Measurements from ENCODE around the gene IQCK.
"Not testable (repeated sequence)": the region's sequence is repeated elsewhere in the genome, so short reads cannot be mapped to it uniquely, and the experiment has no call there.

The IQCK gene, protein sequence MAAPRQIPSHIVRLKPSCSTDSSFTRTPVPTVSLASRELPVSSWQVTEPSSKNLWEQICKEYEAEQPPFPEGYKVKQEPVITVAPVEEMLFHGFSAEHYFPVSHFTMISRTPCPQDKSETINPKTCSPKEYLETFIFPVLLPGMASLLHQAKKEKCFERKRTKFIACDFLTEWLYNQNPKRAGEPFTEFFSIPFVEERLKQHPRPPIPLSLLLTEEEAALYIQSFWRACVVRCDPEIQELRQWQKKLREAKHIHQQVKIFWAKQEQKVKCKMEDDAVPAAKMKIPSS

DNA sequence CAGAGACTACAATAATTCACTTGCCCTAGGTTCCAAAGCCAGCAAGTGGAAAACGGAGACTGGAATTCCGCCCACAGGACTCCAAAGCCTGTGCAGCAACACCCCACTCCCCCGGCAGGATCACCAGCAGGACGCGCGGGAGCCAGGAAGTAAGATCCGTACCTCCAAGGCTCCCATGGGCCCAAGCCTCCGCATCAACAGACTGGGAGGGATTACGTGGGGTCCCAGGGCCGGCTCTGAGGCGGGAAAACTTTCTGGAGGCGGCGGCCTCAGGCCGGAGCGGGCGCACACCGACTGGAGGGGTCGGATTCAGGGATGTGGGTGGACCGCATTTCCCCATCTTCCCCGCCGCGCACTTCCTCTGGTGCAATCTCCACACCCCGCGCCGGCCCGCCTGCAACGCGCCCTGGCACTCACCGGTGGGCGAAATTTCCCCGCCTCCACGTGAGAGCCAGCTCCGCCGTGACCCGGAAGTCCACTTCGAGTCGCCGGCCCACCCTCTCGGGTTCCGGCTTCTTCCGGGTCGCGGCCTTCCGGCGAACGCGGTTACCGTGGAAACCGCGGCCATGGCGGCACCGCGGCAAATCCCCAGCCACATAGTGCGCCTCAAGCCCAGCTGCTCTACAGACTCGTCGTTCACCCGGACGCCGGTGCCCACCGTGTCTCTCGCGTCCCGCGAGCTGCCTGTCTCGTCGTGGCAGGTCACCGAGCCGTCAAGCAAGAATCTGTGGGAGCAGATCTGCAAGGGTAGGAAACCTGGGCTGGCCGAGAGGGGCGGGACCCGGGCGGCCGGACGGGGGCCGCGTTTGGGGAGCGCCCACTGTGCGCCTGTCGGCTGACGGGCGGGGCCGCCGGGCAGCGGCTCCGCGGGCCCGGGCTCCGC lies at the start of gene IQCK, which contains the start of gene KNOP1:
TSS of gene IQCK (plus strand) at position 531 of the 883 bp plus-strand sequence. CDS start at position 567, 36 bp downstream.
TSS of gene KNOP1 (minus strand) at position 487 of the 883 bp plus-strand sequence. CDS start 3,192 bp downstream, outside the sequence.
- DNase-seq (ENCODE audit: low spot score in 2 of 2), result peak; percentile 88 to 93
- Histone ChIP-seq H3K4me1 (peaks cover 12% of the 10 kb centered on the region), H3K36me3 (replicated peaks) (peaks cover 26% of the 10 kb centered on the region), H3K9me3 (no peaks in the 10 kb centered on the region), H3K27me3 (ENCODE audit: low read depth) (no peaks in the 10 kb centered on the region), H3K4me3 (peak within 1 kb of the TSS; percentile 84)
- in situ Hi-C loops (cut with MboI; ENCODE audit: low sequenced_read_pairs), result loop anchor here (5.0 kb wide), 1 partner anchor 169 kb away; no protein-coding TSS in a partner anchor

DNA sequence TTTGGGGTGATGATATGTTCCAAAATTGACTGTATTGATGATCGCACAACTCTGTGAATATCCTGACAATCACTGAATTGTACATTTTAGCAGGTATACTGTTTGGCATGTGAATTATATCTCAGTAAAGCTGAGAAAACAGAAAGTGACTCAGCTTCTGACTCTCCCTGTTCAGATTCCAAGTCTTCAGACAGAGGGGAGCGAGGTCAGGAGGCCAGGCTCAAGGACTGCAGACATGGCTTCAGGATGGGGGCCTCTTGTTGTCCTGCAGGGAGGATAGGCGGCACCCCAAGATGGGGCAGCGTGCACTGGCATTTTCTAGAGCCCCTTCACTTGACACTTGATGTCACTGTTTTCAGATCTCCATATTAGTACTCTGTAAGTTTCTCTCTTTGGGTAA lies 45.7 kb upstream of the IQCK start:
- H3K27me3 ChIP-seq (ENCODE audit: low read depth), result no peaks in the 10 kb centered on the region
- H3K9me3 ChIP-seq, result no peaks in the 10 kb centered on the region
- no peak for DNase-seq (ENCODE audit: low spot score in 2 of 2)
- no peak overlapping the region for H3K4me3 ChIP-seq
- in situ Hi-C loops (cut with MboI; ENCODE audit: low sequenced_read_pairs), result no loop called here
- H3K36me3 ChIP-seq (replicated peaks), result no peaks in the 10 kb centered on the region
- no peaks in the 10 kb centered on the region for H3K4me1 ChIP-seq

DNA sequence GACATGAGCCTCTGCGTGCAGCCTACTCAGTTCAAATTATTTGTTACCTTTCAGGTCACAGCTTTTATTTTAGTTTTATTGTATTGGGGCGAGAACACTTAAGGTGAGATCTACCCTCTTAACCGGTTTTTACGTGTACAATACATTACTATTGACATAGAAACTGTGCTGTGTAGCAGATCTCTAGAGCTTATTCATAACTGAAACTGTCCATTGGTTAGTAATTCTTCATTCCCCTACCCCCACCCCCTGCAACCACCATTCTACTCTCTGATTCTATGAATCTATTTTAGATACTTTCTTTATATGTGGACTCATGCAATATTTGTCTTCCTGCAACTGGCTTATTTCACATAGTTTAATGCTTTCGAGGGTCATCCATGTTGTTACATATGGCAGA lies 43.6 kb upstream of the IQCK start:
- Histone ChIP-seq H3K27me3 (ENCODE audit: low read depth) (no peaks in the 10 kb centered on the region), H3K4me1 (no peaks in the 10 kb centered on the region), H3K4me3 (no peak overlapping the region), H3K36me3 (replicated peaks) (no peaks in the 10 kb centered on the region), H3K9me3 (no peaks in the 10 kb centered on the region)
- no peak for DNase-seq (ENCODE audit: low spot score in 2 of 2)
- in situ Hi-C loops (cut with MboI; ENCODE audit: low sequenced_read_pairs), result no loop called here

DNA sequence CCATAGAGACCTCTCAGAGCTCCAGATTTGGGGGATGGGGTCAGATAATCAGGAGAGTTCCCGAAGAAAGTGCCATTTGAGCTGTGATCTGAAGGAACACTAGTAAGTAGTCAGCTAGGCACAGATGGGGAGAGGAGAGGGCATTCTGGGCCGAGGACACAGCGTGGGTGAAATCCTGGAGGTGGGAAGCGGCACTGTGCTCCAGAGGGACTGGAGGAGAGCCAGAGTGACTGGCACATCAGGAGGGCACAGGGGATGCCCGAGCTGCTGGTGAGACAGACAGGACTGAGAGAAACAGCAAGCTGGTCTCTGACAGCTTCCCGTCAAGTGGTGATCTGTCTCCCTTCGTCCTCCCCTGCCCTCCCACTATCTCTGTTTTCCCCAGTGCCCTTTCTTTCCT lies 40.7 kb upstream of the IQCK start:
- no peak for DNase-seq (ENCODE audit: low spot score in 2 of 2)
- no peaks in the 10 kb centered on the region for H3K27me3 ChIP-seq (ENCODE audit: low read depth)
- H3K4me3 ChIP-seq, result no peak overlapping the region
- no peaks in the 10 kb centered on the region for H3K9me3 ChIP-seq
- no peaks in the 10 kb centered on the region for H3K36me3 ChIP-seq (replicated peaks)
- no peaks in the 10 kb centered on the region for H3K4me1 ChIP-seq
- in situ Hi-C loops (cut with MboI; ENCODE audit: low sequenced_read_pairs), result no loop called here

DNA sequence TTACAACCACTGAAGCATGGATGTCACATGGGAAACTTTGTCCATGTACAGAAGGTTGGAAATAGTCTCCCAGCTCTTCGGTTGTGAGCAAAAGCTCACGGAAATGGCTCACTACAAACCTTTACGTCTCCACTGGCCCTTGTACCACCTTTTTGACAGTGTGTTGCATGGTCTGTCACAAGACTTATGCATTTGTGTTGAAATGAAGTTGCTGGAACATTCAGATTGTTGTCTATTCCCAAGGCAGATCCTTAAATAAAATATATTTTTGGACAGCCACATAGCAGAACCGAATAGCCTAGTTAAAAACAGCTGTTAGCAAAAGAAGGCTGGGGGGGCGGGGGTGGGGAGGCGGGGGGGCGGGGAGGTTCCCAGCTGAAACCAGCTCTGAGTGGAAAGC lies 39.3 kb upstream of the IQCK start:
- no peak for DNase-seq (ENCODE audit: low spot score in 2 of 2)
- Histone ChIP-seq H3K36me3 (replicated peaks) (peaks cover 7% of the 10 kb centered on the region), H3K9me3 (no peaks in the 10 kb centered on the region), H3K4me1 (no peaks in the 10 kb centered on the region), H3K27me3 (ENCODE audit: low read depth) (no peaks in the 10 kb centered on the region), H3K4me3 (no peak overlapping the region)
- in situ Hi-C loops (cut with MboI; ENCODE audit: low sequenced_read_pairs), result no loop called here

DNA sequence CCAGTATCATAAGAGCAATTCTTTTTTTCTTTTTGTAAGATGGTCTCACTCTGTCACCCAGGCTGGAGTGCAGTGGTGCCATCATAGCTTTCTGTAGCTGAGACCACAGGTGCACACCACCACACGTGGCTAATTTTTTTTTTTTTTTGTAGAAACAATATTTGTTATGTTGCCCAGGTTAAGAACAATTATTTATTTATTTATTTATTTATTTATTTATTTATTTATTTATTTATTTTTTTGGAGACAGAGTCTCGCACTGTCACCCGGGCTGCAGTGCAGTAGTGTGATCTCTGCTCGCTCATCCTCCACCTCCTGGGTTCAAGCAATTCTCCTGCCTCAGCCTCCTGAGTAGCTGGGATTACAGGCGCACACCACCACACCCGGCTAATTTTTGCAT lies 38.8 kb upstream of the IQCK start:
- H3K4me1 ChIP-seq; H3K4me3 ChIP-seq; H3K36me3 ChIP-seq (replicated peaks); H3K27me3 ChIP-seq (ENCODE audit: low read depth); DNase-seq (ENCODE audit: low spot score in 2 of 2); H3K9me3 ChIP-seq; in situ Hi-C loops (cut with MboI; ENCODE audit: low sequenced_read_pairs): not testable (repeated sequence)

DNA sequence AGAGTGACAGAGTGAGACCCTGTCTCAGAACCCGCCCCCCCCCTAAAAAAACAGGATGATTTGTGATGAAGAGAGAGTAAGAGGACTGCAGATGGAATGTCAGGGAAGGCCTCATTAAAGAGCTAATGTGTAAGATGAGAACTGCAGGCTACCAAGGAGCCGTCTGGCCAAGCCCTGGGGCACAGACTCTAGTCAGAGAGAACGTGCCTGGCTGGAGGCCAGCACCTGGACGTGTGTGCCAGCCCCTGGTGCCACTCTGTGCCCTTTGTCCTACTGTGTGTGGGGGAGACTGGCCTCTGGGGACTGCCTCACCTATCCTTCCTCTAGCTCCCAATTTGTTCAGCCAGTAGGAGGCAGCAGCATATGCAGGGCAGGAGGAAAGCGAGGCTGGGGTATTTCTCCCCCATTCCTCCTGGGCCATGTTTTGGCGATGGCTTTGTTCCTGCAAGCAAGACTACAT lies 37.2 kb upstream of the IQCK start:
- in situ Hi-C loops (cut with MboI; ENCODE audit: low sequenced_read_pairs), result no loop called here
- Histone ChIP-seq H3K4me1 (no peaks in the 10 kb centered on the region), H3K36me3 (replicated peaks) (peaks cover 13% of the 10 kb centered on the region), H3K9me3 (no peaks in the 10 kb centered on the region), H3K4me3 (no peak overlapping the region), H3K27me3 (ENCODE audit: low read depth) (no peaks in the 10 kb centered on the region)
- DNase-seq (ENCODE audit: low spot score in 2 of 2), result no peak

DNA sequence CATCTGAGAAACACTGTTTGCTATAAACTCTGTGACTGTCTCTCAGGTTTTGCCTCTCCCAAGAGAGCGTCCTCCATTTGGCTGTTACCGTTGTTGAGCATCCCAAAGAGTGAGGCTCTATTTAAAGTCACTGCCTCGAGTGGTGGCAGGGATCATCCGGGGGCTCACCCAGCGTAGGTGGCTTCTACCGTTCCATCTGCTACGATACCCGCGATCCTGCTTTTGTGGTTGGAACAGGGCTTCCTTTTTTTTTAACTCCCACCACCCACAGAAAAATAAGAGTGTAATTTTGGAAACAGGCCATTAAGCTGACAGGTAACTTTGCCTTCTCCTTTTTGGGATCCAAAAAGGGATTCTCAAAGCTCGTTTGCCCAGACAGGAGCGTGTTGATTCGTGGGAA lies 36.4 kb upstream of the IQCK start:
- DNase-seq (ENCODE audit: low spot score in 2 of 2), result no peak

DNA sequence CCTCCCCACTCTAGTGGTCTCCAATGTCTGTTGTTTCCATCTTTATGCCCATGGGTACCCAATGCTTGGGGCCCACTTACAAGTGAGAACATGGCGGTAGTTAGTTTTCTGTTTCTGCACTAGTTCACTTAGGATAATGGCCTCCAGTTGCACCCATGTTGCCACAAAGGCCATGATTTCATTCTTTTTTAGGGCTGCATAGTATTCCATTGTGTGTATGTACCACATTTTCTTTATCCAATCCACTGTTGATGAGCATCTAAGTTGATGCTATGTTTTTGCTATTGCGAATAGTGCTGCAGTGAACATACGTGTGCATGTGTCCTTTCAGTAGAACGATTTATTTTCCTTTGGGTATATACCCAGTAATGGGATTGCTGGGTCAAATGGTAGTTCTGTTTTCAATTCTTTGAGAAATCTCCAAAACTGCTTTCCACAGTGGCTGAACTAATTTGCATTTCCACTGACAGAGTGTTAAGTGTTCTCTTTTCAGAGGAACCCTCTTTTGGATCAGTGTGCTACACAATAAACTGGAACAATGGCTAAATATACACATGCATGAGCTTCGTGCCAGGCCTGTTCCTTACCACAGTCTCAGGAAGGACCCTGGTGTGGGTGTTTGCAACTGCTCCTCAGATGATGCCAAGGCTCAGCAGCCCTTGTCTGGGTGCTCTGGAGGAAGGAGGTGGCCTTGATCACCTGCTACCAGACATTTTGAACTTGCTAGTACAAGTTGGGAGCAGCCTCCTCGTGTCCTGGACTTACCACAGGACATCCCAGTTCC lies 34.4 kb upstream of the IQCK start:
- in situ Hi-C loops (cut with MboI; ENCODE audit: low sequenced_read_pairs), result no loop called here
- H3K36me3 ChIP-seq (replicated peaks), result peaks cover 13% of the 10 kb centered on the region
- H3K27me3 ChIP-seq (ENCODE audit: low read depth), result no peaks in the 10 kb centered on the region
- no peaks in the 10 kb centered on the region for H3K9me3 ChIP-seq
- no peaks in the 10 kb centered on the region for H3K4me1 ChIP-seq
- no peak for DNase-seq (ENCODE audit: low spot score in 2 of 2)
- H3K4me3 ChIP-seq, result no peak overlapping the region

More for the DNA sequence above, 36.4 kb upstream of the IQCK start:
- H3K4me1 ChIP-seq, result no peaks in the 10 kb centered on the region
- no peak overlapping the region for H3K4me3 ChIP-seq
- H3K36me3 ChIP-seq (replicated peaks), result peaks cover 13% of the 10 kb centered on the region
- in situ Hi-C loops (cut with MboI; ENCODE audit: low sequenced_read_pairs), result no loop called here
- H3K27me3 ChIP-seq (ENCODE audit: low read depth), result no peaks in the 10 kb centered on the region
- H3K9me3 ChIP-seq, result no peaks in the 10 kb centered on the region

DNA sequence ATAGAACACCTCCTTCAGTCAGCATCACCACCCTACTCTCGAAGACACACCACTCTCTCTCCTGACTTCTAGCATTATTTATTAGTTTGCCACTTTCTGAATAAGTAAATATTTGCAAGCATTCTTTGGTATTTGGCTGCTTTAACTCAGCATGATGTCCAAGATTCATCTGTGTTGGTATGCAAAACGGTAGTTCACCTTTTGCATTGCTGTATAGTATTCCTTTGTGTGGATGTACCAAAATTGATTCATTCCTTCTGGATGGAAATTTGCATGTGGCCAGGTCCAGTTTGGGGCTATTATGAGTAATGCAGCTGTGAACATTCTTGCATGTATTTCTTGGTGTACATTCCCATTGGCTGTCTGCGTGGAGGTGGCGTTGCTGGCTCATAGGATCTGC lies 32.9 kb upstream of the IQCK start:
- no peak for DNase-seq (ENCODE audit: low spot score in 2 of 2)
- in situ Hi-C loops (cut with MboI; ENCODE audit: low sequenced_read_pairs), result no loop called here
- Histone ChIP-seq H3K4me1 (no peaks in the 10 kb centered on the region), H3K36me3 (replicated peaks) (peaks cover 13% of the 10 kb centered on the region), H3K9me3 (no peaks in the 10 kb centered on the region), H3K4me3 (no peak overlapping the region), H3K27me3 (ENCODE audit: low read depth) (no peaks in the 10 kb centered on the region)

DNA sequence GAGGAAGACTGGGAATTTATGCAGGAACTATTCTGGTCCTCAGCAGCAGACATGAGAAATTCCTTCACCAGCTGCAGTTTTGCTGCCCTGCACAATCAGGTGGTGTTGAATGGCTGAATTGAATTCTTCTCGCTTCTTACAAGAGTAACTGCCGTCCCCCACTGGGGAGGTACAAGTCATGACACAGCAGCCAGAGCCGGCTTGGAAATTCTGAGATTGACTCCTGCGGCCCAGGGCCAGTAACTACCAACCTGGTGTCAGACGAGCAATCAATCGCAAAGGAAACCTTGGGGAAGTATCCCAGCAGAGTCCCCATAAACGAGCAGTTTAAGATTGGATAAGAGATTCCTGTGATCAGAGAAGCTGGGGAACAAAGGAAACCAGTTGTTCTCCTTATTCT lies 30.8 kb upstream of the IQCK start:
- H3K4me3 ChIP-seq, result no peak overlapping the region
- H3K36me3 ChIP-seq (replicated peaks), result peaks cover 17% of the 10 kb centered on the region
- no peak for DNase-seq (ENCODE audit: low spot score in 2 of 2)
- H3K27me3 ChIP-seq (ENCODE audit: low read depth), result no peaks in the 10 kb centered on the region
- no peaks in the 10 kb centered on the region for H3K9me3 ChIP-seq
- H3K4me1 ChIP-seq, result no peaks in the 10 kb centered on the region
- in situ Hi-C loops (cut with MboI; ENCODE audit: low sequenced_read_pairs), result no loop called here

DNA sequence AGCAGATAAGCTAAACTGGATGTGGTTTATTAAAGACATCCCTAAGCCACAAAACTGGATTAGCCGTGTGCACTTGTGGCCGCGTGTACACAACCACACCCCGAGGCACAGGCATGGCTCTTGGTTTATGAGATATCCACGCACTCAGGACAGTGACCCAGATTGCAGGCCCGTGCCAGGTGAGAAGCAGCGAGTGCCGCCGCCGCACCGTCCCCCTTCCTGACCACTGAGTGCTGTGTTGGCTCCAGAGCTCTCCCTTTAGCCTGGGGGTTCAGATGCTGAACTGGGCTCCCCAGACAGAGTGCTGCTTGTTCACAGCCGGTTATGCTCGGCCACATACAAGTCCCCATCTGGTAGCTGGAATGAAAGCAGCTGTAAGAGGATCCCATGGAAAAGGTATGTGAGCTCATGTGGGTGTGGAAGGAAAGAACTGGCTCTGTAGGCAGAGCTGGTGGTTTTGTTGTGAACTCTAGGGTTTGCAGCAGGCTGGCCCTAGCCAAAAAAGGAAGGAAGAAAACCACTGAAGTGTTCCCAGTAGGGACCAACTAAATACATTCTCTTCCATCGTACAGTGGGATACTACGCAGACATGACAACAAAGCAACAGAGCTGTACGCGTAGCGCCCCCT lies 29.6 kb upstream of the IQCK start:
- Histone ChIP-seq H3K36me3 (replicated peaks) (peaks cover 18% of the 10 kb centered on the region), H3K27me3 (ENCODE audit: low read depth) (no peaks in the 10 kb centered on the region), H3K4me1 (no peaks in the 10 kb centered on the region), H3K4me3 (no peak overlapping the region), H3K9me3 (no peaks in the 10 kb centered on the region)
- in situ Hi-C loops (cut with MboI; ENCODE audit: low sequenced_read_pairs), result no loop called here
- no peak for DNase-seq (ENCODE audit: low spot score in 2 of 2)

DNA sequence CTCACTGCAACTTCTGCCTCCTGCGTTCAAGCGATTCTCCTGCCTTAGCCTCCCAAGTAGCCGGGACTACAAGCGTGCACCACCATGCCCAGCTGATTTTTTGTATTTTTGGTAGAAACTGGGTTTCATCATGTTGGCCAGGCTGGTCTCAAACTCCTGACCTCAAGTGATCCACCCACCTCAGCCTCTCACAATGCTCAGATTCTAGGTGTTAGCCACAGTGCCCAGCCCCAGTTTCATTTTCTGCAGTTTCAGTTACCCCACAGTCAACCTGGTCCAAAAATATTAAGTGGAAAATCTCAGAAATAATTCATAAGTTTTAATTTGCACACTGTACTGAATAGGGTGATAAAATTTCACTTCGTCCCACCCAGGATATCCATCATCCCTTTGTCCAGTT lies 28.7 kb upstream of the IQCK start:
- H3K4me1 ChIP-seq, result no peaks in the 10 kb centered on the region
- H3K9me3 ChIP-seq, result no peaks in the 10 kb centered on the region
- H3K27me3 ChIP-seq (ENCODE audit: low read depth), result no peaks in the 10 kb centered on the region
- no peak overlapping the region for H3K4me3 ChIP-seq
- in situ Hi-C loops (cut with MboI; ENCODE audit: low sequenced_read_pairs), result no loop called here
- DNase-seq (ENCODE audit: low spot score in 2 of 2), result no peak
- peaks cover 13% of the 10 kb centered on the region for H3K36me3 ChIP-seq (replicated peaks)
